ENCODE measurements around the gene PLEKHB2. TPM values are rescaled to one million over a fixed set of nuclear protein-coding genes. Genes with fewer than 3 reads are reported as not detected.

PLEKHB2 gene, protein sequence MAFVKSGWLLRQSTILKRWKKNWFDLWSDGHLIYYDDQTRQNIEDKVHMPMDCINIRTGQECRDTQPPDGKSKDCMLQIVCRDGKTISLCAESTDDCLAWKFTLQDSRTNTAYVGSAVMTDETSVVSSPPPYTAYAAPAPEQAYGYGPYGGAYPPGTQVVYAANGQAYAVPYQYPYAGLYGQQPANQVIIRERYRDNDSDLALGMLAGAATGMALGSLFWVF
- 55.9 TPM in 2 replicates for total RNA-seq (2021)
- long read RNA-seq, full-length matches to known transcripts: 145 of 482 reads
- long read RNA-seq, partial matches to known transcripts: 13 of 482 reads
- long read RNA-seq, other reads (novel, unspliced or antisense): 324 of 482 reads

DNA sequence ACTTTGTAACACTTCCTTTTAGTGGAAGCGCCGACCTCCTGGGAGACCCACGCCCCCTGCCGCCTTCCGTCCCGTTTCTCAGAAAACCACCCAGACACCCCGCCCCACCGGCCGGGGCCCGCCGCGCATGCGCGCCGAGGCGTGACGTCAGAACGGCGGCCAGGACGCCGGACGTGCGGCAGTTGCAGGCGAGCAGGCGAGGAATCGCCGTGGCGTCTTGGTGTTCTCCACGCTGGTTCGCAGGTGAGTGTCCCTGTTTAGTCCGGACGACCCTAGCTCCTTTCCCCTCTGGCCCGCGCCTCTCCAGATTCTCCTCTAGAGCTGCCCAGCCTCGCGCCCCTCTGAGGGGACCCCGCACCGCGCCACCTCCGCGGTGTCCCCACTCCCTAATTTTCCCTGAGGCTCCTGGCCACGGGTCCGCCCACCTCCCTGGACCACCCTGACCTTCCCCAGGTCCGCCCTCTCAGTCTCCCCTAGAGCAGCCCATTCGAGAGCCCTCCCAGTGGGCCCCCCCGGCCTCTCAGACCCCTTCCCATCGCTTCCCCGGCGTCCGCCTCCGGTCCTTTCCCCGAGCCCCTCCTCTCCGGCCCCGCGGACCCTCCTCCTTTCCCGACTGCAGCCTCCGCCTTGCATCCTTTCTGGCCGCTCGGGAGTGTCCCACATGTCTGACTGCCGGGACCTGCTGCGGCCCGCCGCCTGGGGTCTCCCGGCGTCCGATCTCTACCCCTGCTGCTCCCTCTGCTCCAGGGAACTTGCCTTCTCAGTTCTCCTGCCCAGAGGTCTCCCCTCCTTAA, at the start of gene PLEKHB2:
Gene PLEKHB2 (plus strand): TSS at position 181 of the 794 bp plus-strand sequence. CDS start 15,606 bp downstream, outside the sequence.
- Histone ChIP-seq H3K27me3 (ENCODE audit: insufficient read depth, low read length) (no peaks in the 10 kb centered on the region), H3K9ac (ENCODE audit: extremely low read depth, insufficient read length, low read length) (peak within 1 kb of the TSS; percentile 75), H2AFZ (ENCODE audit: low read length) (peak within 1 kb of the TSS; percentile 98), H3K23me2 (ENCODE audit: insufficient read length, low read depth, low read length, poor library complexity, severe bottlenecking) (peaks cover 11% of the 10 kb centered on the region), H3K14ac (ENCODE audit: insufficient read depth, low read length) (no peak within 1 kb of the TSS; the same call in 1 of the 2 replicates), H2BK12ac (ENCODE audit: insufficient read length, low read depth, low read length) (no peak within 1 kb of the TSS), H3K56ac (ENCODE audit: insufficient read length, low read depth, low read length) (no peak within 1 kb of the TSS), H3K27ac (ENCODE audit: insufficient read length, low read depth, low read length) (no peak within 1 kb of the TSS), H3T11ph (ENCODE audit: low read length) (no peak within 1 kb of the TSS), H2BK20ac (ENCODE audit: low read depth, low read length, poor library complexity, severe bottlenecking) (no peak within 1 kb of the TSS), H4K91ac (ENCODE audit: insufficient read length, low read depth, low read length) (no peak within 1 kb of the TSS), H3K4me1 (ENCODE audit: insufficient read depth, low read length) (peaks cover 9% of the 10 kb centered on the region; the same call in 1 of the 2 replicates), H3K9me3 (ENCODE audit: control insufficient read depth, low read depth, low read length) (no peaks in the 10 kb centered on the region), H3K4ac (ENCODE audit: low read depth, low read length) (no peak within 1 kb of the TSS), H4K20me1 (ENCODE audit: control insufficient read depth, insufficient read depth, insufficient read length) (no peaks in the 10 kb centered on the region), H3K18ac (ENCODE audit: insufficient read length, low read depth, low read length) (peak within 1 kb of the TSS; percentile 67), H2AK5ac (ENCODE audit: insufficient read length, low read length) (no peak within 1 kb of the TSS), H3K23ac (ENCODE audit: insufficient read length, low read depth, low read length) (no peak within 1 kb of the TSS), H3K79me2 (ENCODE audit: insufficient read depth, low read length) (peaks cover 34% of the 10 kb centered on the region; the same call in 1 of the 2 replicates), H3K79me1 (ENCODE audit: insufficient read depth, low read depth, low read length, poor library complexity, severe bottlenecking) (peaks cover 8% of the 10 kb centered on the region), H4K5ac (ENCODE audit: insufficient read length, low read depth, low read length) (no peak within 1 kb of the TSS), H3K4me2 (ENCODE audit: insufficient read depth, insufficient read length, low read length) (peak within 1 kb of the TSS; percentile 86), H2BK120ac (ENCODE audit: low read depth, low read length, poor library complexity, severe bottlenecking) (no peak within 1 kb of the TSS), H4K8ac (replicated peaks; ENCODE audit: insufficient read length, low read depth, low read length) (no peak within 1 kb of the TSS), H2BK15ac (ENCODE audit: low read depth, low read length) (no peak within 1 kb of the TSS), H2BK5ac (ENCODE audit: insufficient read length, low read length) (peak within 1 kb of the TSS; percentile 19)
- no peaks in the 10 kb centered on the region for H3K27me3 Mint-ChIP-seq (ENCODE audit: low read depth)
- H3K36me3 Mint-ChIP-seq (ENCODE audit: insufficient read depth in 1 of 3, low read depth in 3 of 3): peaks cover 5 to 10% (median 9%) of the 10 kb centered on the region in 3 experiments; a peak in 6 of 7 replicates
- peak within 1 kb of the TSS; percentile 89 to 93 for H3K4me3 Mint-ChIP-seq
- H3K4me1 Mint-ChIP-seq: peaks cover 24 to 27% of the 10 kb centered on the region in 2 experiments
- H3K9me3 Mint-ChIP-seq: no peaks in the 10 kb centered on the region
- H3K27ac Mint-ChIP-seq: peak within 1 kb of the TSS; percentile 78 to 98 (median 93)
- peak; percentile 93 for DNase-seq
- TF ChIP-seq, protein P1, sequence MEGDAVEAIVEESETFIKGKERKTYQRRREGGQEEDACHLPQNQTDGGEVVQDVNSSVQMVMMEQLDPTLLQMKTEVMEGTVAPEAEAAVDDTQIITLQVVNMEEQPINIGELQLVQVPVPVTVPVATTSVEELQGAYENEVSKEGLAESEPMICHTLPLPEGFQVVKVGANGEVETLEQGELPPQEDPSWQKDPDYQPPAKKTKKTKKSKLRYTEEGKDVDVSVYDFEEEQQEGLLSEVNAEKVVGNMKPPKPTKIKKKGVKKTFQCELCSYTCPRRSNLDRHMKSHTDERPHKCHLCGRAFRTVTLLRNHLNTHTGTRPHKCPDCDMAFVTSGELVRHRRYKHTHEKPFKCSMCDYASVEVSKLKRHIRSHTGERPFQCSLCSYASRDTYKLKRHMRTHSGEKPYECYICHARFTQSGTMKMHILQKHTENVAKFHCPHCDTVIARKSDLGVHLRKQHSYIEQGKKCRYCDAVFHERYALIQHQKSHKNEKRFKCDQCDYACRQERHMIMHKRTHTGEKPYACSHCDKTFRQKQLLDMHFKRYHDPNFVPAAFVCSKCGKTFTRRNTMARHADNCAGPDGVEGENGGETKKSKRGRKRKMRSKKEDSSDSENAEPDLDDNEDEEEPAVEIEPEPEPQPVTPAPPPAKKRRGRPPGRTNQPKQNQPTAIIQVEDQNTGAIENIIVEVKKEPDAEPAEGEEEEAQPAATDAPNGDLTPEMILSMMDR (conservative IDR thresholded peaks at IDR 0.05): peak; percentile 49; the same call in 2 of the 3 replicates
- WGBS (ENCODE audit: extremely low coverage, insufficient read length, low lambda C conversion rate): no CpG with 5 or more reads among the region's 66 CpGs
